GM04504 (cell line): ENCODE data around the gene CACNA1I.

Source experiments
- DNase-seq: peaks from one replicate; pipeline ENCODE4 v3.0.0-alpha.2; 2012; ENCODE audit warnings: low read depth

Gene CACNA1I

GRCh38 chr22:39535831-39536449 lies 34.6 kb upstream of the CACNA1I start:
- no peak for DNase-seq

GRCh38 chr22:39536711-39537110 lies 33.8 kb upstream of the CACNA1I start:
- no peak for DNase-seq

- DNase-seq, result no peak
Measured at GRCh38 chr22:39537975-39538374, 32.6 kb upstream of the CACNA1I start.

GRCh38 chr22:39543095-39543494 lies 27.5 kb upstream of the CACNA1I start:
- DNase-seq, result no peak

GRCh38 chr22:39545386-39546365 lies 24.9 kb upstream of the CACNA1I start:
- DNase-seq, result no peak

GRCh38 chr22:39546889-39547586 lies 23.5 kb upstream of the CACNA1I start:
- DNase-seq, result no peak

GRCh38 chr22:39547587-39547947 lies 23.0 kb upstream of the CACNA1I start:
- no peak for DNase-seq

GRCh38 chr22:39553429-39553828 lies 17.1 kb upstream of the CACNA1I start:
- DNase-seq, result no peak

- no peak for DNase-seq
Measured at GRCh38 chr22:39554151-39554550, 16.4 kb upstream of the CACNA1I start.

- DNase-seq, result no peak
Measured at GRCh38 chr22:39556970-39557841, 13.3 kb upstream of the CACNA1I start.

- no peak for DNase-seq
Measured at GRCh38 chr22:39558254-39558727, 12.3 kb upstream of the CACNA1I start.

GRCh38 chr22:39558950-39559349 lies 11.6 kb upstream of the CACNA1I start:
- DNase-seq, result no peak

- no peak for DNase-seq
Measured at GRCh38 chr22:39559456-39560105, 11.0 kb upstream of the CACNA1I start.

- DNase-seq, result no peak
Measured at GRCh38 chr22:39560127-39560526, 10.4 kb upstream of the CACNA1I start.

- DNase-seq, result no peak
Measured at GRCh38 chr22:39562839-39563489, 7.6 kb upstream of the CACNA1I start.

- no peak for DNase-seq
Measured at GRCh38 chr22:39563571-39564428, 6.8 kb upstream of the CACNA1I start.

- no peak for DNase-seq
Measured at GRCh38 chr22:39565414-39565944, 5.1 kb upstream of the CACNA1I start.

- no peak for DNase-seq
Measured at GRCh38 chr22:39567135-39567946, 3.2 kb upstream of the CACNA1I start.
